NB4 (cell line): Measurements from ENCODE around the gene SEPTIN2.
A peak's percentile ranks its signal among the peaks of the same experiment; 100 is the strongest.

Experiments
- DNase-seq: peaks from one replicate; pipeline ENCODE4 v3.0.0; 2010; ENCODE audit warnings: low read depth
- H3K4me3 ChIP-seq: one replicate; pipeline ENCODE4 v1.5.1; 2011; ENCODE audit warnings: mild to moderate bottlenecking, low read depth, low read length, moderate library complexity
- CTCF ChIP-seq: IDR thresholded peaks from one replicate; pipeline ENCODE4 v1.5.1; 2012; ENCODE audit warnings: low read depth, low read length
- MAX ChIP-seq: IDR thresholded peaks from 2 replicates; pipeline ENCODE4 v1.6.1; 2011; ENCODE audit warnings: low read depth, low read length
- MYC ChIP-seq: IDR thresholded peaks from 2 replicates; pipeline ENCODE4 v1.6.1; 2011; ENCODE audit warnings: low read depth, low read length
- POLR2A ChIP-seq: IDR thresholded peaks from 2 replicates; pipeline ENCODE4 v1.6.1; 2011; ENCODE audit warnings: mild to moderate bottlenecking; ENCODE audit not compliant: insufficient read length; ENCODE audit errors: extremely low read depth

SEPTIN2 gene

GRCh38 chr2:241323778-241324177 is 8.1 kb downstream of the SEPTIN2 start:
- TF ChIP-seq MYC: no peak
- TF ChIP-seq POLR2A: no peak
- TF ChIP-seq CTCF: no peak
- no peak for TF ChIP-seq MAX
- DNase-seq: peak; percentile 23
- peak overlapping the region; percentile 48 for H3K4me3 ChIP-seq

- peak overlapping the region; percentile 48 for H3K4me3 ChIP-seq
- DNase-seq: peak; percentile 60
- TF ChIP-seq POLR2A (no peak), MAX (no peak), CTCF (no peak), MYC (no peak)
Measured at GRCh38 chr2:241324775-241325174, 9.1 kb downstream of the SEPTIN2 start.

GRCh38 chr2:241325257-241325656 is 9.5 kb downstream of the SEPTIN2 start:
- no peak overlapping the region for H3K4me3 ChIP-seq
- no peak for TF ChIP-seq CTCF
- no peak for TF ChIP-seq MYC
- DNase-seq: no peak

GRCh38 chr2:241329669-241330615 is 14.2 kb downstream of the SEPTIN2 start:
- TF ChIP-seq POLR2A: no peak
- DNase-seq: no peak
- no peak overlapping the region for H3K4me3 ChIP-seq

GRCh38 chr2:241330616-241330981 is 14.9 kb downstream of the SEPTIN2 start:
- H3K4me3 ChIP-seq: no peak overlapping the region
- no peak for TF ChIP-seq CTCF
- TF ChIP-seq MAX: no peak
- no peak for TF ChIP-seq MYC
- no peak for TF ChIP-seq POLR2A
- DNase-seq: no peak

GRCh38 chr2:241334813-241335212 is 19.1 kb downstream of the SEPTIN2 start:
- TF ChIP-seq MYC (no peak), POLR2A (no peak), CTCF (no peak), MAX (no peak)
- H3K4me3 ChIP-seq: no peak overlapping the region
- no peak for DNase-seq
